Stimulated activated CD4-positive, alpha-beta T cell treated with anti-CD3 and anti-CD28 coated beads, Interleukin-15, amount 100 ng/mL, for 1 hour (primary cell): ENCODE measurements around the gene ABCF3.

Experiments
- DNase-seq, 2 donors: peaks; one replicate each; pipeline ENCODE4 v3.0.0-alpha.2; 2020; ENCODE audit warnings: low read depth in 1 of 2, low spot score in 1 of 2

Gene ABCF3

DNA sequence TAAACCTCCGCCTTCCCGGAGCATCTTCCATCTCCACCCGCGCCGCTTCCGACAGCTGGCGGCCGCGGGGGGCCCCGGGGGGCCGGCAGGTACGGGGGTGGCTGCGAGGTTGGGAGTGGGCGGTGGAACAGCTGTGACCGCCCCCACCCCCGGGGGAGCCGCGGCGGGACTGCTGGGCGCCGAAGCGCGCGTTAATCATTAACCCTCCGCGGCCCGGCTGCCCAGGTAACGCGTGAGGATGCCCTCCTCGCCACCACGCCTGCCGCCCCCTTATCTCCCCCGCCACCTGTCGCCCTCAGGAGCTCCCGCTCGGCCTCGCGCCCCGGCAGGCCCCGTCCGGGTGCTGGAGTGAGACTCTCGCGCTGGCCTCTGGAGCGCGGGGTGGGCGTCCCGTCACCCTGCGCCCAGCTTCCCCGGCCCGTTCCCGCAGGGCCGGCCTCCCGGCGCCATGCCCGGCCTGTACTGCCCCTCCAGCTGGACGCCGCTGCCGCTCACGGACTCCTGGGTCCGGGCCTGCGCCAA is 44.1 kb downstream of the ABCF3 start:
- DNase-seq: no peak

- DNase-seq: no peak
These were observed 44.9 kb downstream of the ABCF3 start for GRCh38 chr3:184230603-184231528.

GRCh38 chr3:184231671-184232070 is 45.7 kb downstream of the ABCF3 start:
- DNase-seq: no peak

DNA sequence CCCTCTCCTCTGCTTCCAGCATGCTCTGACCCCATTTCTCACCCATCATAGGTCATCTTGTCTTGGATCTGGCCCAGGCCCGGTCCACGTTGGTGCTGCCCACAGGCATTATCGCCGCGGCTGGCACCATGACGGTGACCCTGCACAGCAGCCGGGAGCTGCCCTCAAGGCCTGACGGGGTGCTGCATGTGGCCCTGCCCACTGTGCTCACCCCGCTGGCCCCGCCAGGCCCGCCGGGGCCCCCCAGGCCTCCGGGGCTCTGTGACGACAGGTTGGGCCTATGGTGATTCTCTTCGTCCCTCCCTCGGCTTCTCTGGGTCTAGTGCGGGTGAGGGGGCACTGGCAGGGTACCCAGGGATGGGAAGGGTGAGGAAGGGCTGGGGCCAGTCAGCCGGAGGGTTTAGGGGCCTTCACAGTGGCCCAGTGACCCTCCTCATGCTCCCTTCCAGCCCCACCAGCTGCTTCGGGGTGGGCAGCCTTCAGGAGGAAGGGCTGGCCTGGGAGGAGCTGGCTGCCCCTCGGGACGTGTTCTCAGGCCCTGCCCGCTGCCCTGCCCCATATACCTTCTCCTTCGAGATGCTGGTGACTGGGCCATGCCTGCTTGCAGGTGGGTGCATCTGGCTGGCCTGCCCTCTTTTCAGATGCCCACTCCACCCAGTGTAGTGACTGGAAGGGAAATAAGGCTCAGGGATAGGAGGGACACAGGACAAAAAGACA is 47.3 kb downstream of the ABCF3 start:
- DNase-seq: no peak

DNA sequence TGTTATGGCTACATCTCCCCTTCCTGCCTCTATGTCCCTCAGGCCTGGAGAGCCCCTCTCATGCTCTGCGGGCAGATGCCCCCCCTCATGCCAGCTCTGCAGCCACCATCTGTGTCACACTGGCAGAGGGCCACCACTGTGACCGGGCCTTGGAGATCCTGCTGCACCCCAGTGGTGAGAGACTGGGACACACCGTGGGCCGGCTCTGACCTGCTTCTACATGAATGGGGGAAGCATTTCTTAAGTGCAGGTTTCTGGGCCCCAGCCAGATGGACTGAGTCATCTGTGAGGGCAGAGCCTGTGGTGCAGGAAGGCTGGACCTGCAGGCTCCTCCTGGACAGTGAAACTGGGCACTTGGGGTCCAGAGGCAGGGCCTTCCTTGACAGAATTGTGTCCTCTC is 48.2 kb downstream of the ABCF3 start:
- no peak for DNase-seq

GRCh38 chr3:184234671-184235380 is 48.8 kb downstream of the ABCF3 start:
- DNase-seq: no peak

- DNase-seq: no peak
These were observed 49.5 kb downstream of the ABCF3 start for GRCh38 chr3:184235381-184236032.

DNA sequence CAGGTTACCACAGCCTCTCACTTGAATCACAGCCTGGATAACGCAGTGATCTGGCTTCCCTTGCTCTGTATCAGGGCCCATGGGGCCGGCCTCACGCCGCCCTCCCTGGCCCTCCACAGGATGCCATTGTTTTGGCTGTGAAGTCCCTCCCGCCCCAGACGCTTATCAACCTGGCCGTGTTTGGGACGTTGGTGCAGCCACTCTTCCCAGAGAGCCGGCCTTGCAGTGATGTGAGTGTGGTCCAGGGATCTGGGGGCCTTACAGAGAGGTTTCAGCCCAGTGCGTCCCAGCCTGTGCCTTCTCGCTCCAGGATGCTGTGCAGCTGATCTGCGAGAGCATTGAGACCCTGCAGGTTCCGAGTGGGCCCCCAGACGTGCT is 50.0 kb downstream of the ABCF3 start:
- DNase-seq: no peak

DNA sequence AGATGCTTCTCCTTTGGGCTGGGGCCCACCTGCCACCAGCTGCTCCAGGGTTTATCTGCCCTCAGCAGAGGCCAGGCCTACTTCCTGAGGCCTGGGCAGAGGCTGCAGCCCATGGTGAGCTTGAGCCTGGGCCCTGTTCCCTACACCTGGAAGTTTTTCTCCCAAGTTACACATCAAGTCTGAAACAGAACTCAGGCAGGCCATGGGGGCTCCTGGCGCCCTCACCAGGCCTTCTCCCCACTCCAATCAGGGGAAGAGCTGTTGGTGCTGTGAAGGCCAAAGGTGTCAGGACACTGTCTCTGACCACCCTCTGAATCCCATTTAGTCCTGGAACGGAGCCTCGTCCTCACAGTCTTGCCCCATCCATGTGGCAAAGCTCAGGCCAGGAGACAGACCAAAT is 50.6 kb downstream of the ABCF3 start:
- DNase-seq: no peak

DNA sequence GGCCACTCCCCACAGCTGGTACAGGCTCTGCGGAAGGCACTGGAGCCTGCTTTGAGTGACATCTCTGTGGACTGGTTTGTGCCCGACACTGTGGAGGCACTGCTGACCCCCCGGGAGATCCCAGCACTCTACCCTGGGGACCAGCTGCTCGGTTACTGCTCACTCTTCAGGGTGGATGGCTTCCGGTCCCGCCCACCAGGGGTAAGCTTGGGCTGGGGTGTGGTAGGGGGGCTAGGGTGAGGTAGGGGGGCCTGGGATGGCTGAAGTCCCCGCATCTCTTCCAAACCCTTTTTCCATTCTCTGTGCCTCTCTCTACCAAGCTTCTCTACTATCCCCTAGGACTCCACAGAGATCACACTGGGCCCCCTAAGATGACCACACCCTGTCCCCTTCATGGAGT is 51.2 kb downstream of the ABCF3 start:
- no peak for DNase-seq

- DNase-seq: no peak
These were observed 51.8 kb downstream of the ABCF3 start for GRCh38 chr3:184237807-184238206.

DNA sequence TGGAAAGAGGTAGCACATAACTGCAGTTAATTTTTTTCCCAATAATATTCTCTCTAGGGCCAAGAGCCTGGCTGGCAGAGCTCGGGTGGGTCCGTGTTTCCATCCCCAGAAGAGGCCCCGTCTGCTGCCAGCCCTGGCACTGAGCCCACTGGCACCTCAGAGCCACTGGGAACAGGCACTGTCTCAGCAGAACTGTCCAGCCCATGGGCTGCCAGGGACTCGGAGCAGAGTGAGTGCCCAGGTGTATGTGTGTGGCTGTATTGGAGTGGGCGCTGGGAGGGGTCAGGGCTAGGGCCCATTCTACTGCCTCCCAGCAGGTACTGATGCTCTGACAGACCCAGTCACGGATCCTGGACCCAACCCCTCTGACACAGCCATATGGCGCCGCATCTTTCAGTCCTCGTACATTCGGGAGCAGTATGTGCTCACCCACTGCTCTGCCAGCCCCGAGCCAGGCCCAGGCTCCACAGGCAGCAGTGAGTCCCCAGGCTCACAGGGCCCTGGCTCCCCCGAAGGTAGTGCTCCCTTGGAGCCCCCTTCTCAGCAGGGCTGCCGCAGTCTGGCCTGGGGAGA is 52.3 kb downstream of the ABCF3 start:
- DNase-seq: no peak

DNA sequence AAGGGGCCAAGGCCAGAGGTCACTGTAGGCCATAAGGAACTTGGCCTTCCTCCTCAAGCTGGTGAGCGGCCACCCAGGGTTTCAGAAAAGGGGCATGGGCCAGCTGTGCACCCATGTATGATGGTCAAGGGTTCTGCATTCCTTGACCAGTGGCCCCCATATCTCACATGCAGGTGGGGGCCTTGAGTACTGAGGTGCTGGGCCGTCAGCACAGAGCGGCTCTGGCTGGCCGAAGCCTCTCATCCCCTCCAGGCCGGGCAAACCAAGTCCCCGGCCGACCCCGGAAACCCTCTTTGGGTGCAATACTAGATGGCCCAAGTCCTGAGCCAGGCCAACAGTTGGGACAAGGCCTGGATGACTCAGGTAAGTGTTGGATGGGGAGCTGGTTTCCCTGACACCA is 53.2 kb downstream of the ABCF3 start:
- DNase-seq: no peak

DNA sequence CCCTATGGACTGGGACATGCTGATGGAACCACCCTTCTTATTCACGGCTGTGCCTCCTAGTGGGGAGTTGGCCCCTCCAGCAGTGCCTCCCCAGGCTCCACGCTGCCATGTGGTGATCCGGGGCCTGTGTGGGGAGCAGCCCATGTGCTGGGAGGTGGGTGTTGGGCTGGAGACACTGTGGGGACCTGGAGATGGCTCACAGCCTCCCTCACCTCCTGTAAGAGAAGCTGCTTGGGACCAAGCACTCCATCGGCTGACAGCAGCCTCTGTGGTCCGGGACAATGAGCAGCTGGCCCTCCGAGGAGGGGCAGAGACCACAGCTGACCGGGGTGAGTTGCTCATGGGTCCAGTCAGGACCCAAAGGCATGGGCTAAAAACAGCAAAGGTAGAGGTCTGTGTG is 53.7 kb downstream of the ABCF3 start:
- DNase-seq: no peak

DNA sequence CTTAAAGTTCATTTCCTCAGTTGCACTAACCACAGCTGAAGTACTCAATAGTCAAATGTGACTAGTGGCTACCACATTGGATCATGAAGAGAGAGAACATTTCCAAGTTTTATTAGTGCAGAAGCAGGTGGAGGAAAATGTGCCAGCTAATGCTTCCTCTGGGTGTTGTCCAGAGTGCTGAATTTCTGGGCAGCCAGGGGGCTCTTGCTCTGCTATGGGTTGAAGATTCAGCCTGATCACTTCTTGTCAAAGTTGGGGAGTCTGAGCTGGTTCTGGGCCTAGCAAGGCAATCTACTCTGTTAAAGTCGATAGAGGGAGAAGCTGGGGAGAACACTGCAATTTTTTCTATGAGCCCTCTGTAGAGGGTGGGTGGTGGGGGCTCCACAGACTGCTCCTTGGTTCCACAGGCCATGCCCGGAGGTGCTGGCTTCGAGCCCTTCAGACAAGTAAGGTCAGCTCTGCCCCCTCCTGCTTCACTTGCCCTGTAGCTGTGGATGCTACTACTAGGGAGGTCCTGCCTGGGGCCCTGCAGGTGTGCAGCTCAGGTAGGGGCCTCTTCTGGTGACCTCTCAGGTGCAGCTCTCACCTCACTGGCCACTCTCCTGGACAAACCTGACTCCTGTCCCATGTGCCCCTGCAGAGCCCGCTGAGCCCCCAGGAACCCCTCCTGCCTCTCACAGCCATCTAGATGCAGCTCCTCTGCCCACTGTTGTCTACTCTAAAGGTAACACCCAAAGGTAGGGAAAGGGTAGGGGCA is 54.6 kb downstream of the ABCF3 start:
- DNase-seq: no peak

DNA sequence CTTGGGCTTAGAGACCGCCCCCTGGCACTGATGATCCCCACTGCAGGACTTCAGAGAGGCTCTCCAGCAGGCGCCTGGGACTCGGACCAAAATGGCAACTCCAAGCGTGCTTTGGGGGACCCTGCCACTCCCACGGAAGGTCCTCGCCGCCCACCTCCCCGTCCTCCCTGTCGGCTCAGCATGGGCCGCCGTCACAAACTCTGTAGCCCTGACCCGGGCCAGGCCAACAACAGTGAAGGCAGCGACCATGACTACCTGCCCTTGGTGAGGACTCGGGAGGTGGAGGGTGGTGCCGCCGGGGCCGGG is 55.1 kb downstream of the ABCF3 start:
- DNase-seq: no peak

DNA sequence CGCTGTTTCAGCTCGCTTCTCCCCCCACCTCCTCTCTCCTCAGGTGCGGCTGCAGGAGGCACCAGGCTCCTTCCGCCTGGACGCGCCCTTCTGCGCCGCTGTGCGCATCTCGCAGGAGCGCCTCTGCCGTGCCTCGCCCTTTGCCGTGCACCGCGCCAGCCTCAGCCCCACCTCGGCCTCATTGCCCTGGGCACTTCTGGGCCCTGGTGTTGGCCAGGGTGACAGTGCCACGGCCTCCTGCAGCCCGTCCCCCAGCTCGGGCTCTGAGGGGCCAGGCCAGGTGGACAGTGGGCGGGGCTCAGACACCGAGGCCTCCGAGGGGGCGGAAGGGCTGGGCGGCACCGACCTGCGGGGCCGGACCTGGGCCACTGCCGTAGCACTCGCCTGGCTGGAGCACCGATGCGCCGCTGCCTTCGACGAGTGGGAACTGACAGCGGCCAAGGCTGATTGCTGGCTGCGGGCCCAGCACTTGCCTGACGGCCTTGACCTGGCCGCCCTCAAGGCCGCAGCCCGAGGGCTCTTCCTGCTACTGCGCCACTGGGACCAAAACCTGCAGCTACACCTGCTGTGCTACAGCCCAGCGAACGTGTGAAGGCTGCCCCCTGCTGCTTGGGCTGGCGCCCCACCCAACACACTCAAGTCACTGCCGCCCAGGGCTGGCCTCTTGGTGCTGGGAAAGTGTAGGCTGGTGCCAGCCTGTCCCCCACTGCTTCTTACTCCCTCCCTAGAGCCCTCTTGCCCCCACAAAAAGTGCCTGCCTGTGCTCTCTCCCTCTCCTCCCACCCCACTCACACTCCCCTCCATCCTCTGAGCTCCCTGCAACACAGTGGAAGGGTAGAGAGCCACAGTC is 55.7 kb downstream of the ABCF3 start:
- DNase-seq: no peak

DNA sequence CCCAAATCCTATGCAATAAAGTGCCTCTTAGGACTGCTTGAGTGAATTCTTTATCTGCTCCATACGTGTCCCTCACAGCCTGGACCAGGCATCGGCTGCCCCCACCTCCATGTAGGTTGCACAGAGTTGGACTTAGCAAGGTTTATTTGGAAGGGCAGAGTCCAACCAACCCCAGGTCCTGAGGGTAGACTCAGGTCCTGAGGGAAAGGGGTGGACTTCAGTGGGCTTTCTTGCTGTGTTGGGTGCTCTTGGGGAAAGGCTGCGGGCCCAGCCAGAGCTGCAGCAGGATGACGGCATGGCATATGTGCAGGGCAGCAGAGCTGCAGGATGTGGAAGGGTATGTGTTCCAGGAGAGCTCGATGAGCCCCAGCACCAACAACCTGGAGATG is 56.3 kb downstream of the ABCF3 start:
- DNase-seq: no peak
